8988T (cell line): Measurements from ENCODE around the gene ETV5.
A peak's percentile ranks its signal among the peaks of the same experiment; 100 is the strongest.

Experiments used
- DNase-seq: peaks from one replicate; pipeline ENCODE4 v3.0.0; 2011

ETV5 gene

GRCh38 chr3:186121968-186122367, 13.1 kb upstream of the ETV5 start:
- no peak for DNase-seq

- DNase-seq = no peak
These were observed 12.4 kb upstream of the ETV5 start for GRCh38 chr3:186121278-186121677.

- DNase-seq = no peak
These were observed 10.6 kb upstream of the ETV5 start for GRCh38 chr3:186119499-186119898.

GRCh38 chr3:186118692-186119091, 9.8 kb upstream of the ETV5 start:
- no peak for DNase-seq

GRCh38 chr3:186117521-186118134, 8.7 kb upstream of the ETV5 start:
- DNase-seq = no peak

GRCh38 chr3:186115239-186115996, 6.5 kb upstream of the ETV5 start:
- DNase-seq = no peak

GRCh38 chr3:186110975-186111974, 2.4 kb upstream of the ETV5 start:
- DNase-seq = no peak

GRCh38 chr3:186109897-186110803, 1.3 kb upstream of the ETV5 start:
- peak; percentile 59 for DNase-seq

GRCh38 chr3:186108106-186108940, 566 bp downstream of the ETV5 start:
- peak; percentile 77 for DNase-seq

- DNase-seq = peak; percentile 68
These were observed 1.4 kb downstream of the ETV5 start for GRCh38 chr3:186107215-186108105.

- no peak for DNase-seq
These were observed 3.3 kb downstream of the ETV5 start for GRCh38 chr3:186105543-186105942.

GRCh38 chr3:186102687-186103086, 6.2 kb downstream of the ETV5 start:
- DNase-seq = no peak

GRCh38 chr3:186100398-186100797, 8.5 kb downstream of the ETV5 start:
- no peak for DNase-seq

GRCh38 chr3:186099178-186099577, 9.7 kb downstream of the ETV5 start:
- DNase-seq = no peak

- no peak for DNase-seq
These were observed 10.1 kb downstream of the ETV5 start for GRCh38 chr3:186098740-186099139.

GRCh38 chr3:186097663-186098451, 11.0 kb downstream of the ETV5 start:
- DNase-seq = no peak

GRCh38 chr3:186097317-186097662, 11.6 kb downstream of the ETV5 start:
- no peak for DNase-seq

GRCh38 chr3:186096290-186096689, 12.6 kb downstream of the ETV5 start:
- DNase-seq = no peak

GRCh38 chr3:186095561-186096081, 13.3 kb downstream of the ETV5 start:
- no peak for DNase-seq
